Parathyroid adenoma (tissue), 2 donors: ENCODE measurements around the gene FAM83G.
"Not testable (repeated sequence)": the region's sequence is repeated elsewhere in the genome, so short reads cannot be mapped to it uniquely, and the experiment has no call there.

ENCODE experiments used
- H2AFZ ChIP-seq: fragments of 300-600 bp; sonication (generic); one replicate; pipeline ENCODE4 v1.7.0; 2017; ENCODE audit warnings: antibody characterized with exemption, mild to moderate bottlenecking
- H3K27ac ChIP-seq: fragments of 300-600 bp; sonication (generic); one replicate; pipeline ENCODE4 v1.7.0; 2017
- H3K27me3 ChIP-seq: fragments of 300-600 bp; sonication (generic); one replicate; pipeline ENCODE4 v1.7.0; 2017; ENCODE audit warnings: low read length; ENCODE audit not compliant: control insufficient read depth, insufficient read depth
- H3K36me3 ChIP-seq: fragments of 300-600 bp; sonication (generic); one replicate; pipeline ENCODE4 v1.7.0; 2017; ENCODE audit warnings: low read length; ENCODE audit not compliant: control insufficient read depth, insufficient read depth
- H3K4me1 ChIP-seq: fragments of 300-600 bp; sonication (generic); one replicate; pipeline ENCODE4 v1.7.0; 2017; ENCODE audit warnings: control low read depth
- H3K4me2 ChIP-seq: fragments of 300-600 bp; sonication (generic); one replicate; pipeline ENCODE4 v1.7.0; 2017; ENCODE audit warnings: low read length
- H3K4me3 ChIP-seq: fragments of 300-600 bp; sonication (generic); one replicate; pipeline ENCODE4 v1.7.0; 2017; ENCODE audit warnings: low read depth, low read length
- H3K79me2 ChIP-seq: fragments of 300-600 bp; sonication (generic); one replicate; pipeline ENCODE4 v1.7.0; 2017; ENCODE audit warnings: control low read depth
- H3K9ac ChIP-seq: fragments of 300-600 bp; sonication (generic); one replicate; pipeline ENCODE4 v1.7.0; 2017; ENCODE audit warnings: mild to moderate bottlenecking
- H3K9me3 ChIP-seq: fragments of 300-600 bp; sonication (generic); one replicate; pipeline ENCODE4 v1.7.0; 2017; ENCODE audit warnings: low read length; ENCODE audit not compliant: control insufficient read depth
- CTCF ChIP-seq: fragments of 300-600 bp; sonication (generic); IDR thresholded peaks from one replicate; pipeline ENCODE4 v1.7.0; 2017; ENCODE audit warnings: antibody characterized with exemption, mild to moderate bottlenecking
- donor health status: primary hyperparathyroidism.

The FAM83G gene

GRCh38 chr17:18959845-18960240 lies 44.7 kb downstream of the FAM83G start:
- Histone ChIP-seq H3K79me2 (no peaks in the 10 kb centered on the region), H3K9me3 (no peaks in the 10 kb centered on the region), H3K4me2 (no peak overlapping the region), H3K36me3 (no peaks in the 10 kb centered on the region), H3K27me3 (no peaks in the 10 kb centered on the region), H3K4me1 (no peaks in the 10 kb centered on the region), H3K4me3 (no peak overlapping the region), H3K27ac (no peak overlapping the region), H2AFZ (no peak overlapping the region), H3K9ac (no peak overlapping the region)
- no peak for TF ChIP-seq CTCF

- no peaks in the 10 kb centered on the region for H3K4me1 ChIP-seq
These were observed 45.3 kb downstream of the FAM83G start for GRCh38 chr17:18959071-18959844.

GRCh38 chr17:18958611-18959010 lies 46.0 kb downstream of the FAM83G start:
- Histone ChIP-seq H3K27ac (no peak overlapping the region), H2AFZ (no peak overlapping the region), H3K4me3 (no peak overlapping the region), H3K4me1 (no peaks in the 10 kb centered on the region), H3K79me2 (no peaks in the 10 kb centered on the region), H3K36me3 (no peaks in the 10 kb centered on the region), H3K9me3 (no peaks in the 10 kb centered on the region), H3K9ac (no peak overlapping the region), H3K27me3 (no peaks in the 10 kb centered on the region), H3K4me2 (no peak overlapping the region)
- TF ChIP-seq CTCF: no peak

More at GRCh38 chr17:18959071-18959844, 45.3 kb downstream of the FAM83G start:
- H3K9me3 ChIP-seq: no peaks in the 10 kb centered on the region
- H3K36me3 ChIP-seq: no peaks in the 10 kb centered on the region
- H3K9ac ChIP-seq: no peak overlapping the region
- H3K27me3 ChIP-seq: no peaks in the 10 kb centered on the region
- H3K27ac ChIP-seq: no peak overlapping the region
- H3K4me2 ChIP-seq: no peak overlapping the region
- H3K79me2 ChIP-seq: no peaks in the 10 kb centered on the region
- TF ChIP-seq CTCF: no peak
- no peak overlapping the region for H3K4me3 ChIP-seq
- H2AFZ ChIP-seq: no peak overlapping the region

GRCh38 chr17:18957831-18958230 lies 46.7 kb downstream of the FAM83G start:
- Histone ChIP-seq H3K9ac (no peak overlapping the region), H3K4me2 (no peak overlapping the region), H3K27ac (no peak overlapping the region), H3K9me3 (no peaks in the 10 kb centered on the region), H3K36me3 (no peaks in the 10 kb centered on the region), H3K4me1 (no peaks in the 10 kb centered on the region), H3K79me2 (no peaks in the 10 kb centered on the region), H2AFZ (no peak overlapping the region), H3K4me3 (no peak overlapping the region), H3K27me3 (no peaks in the 10 kb centered on the region)
- TF ChIP-seq CTCF: no peak

- Histone ChIP-seq H3K4me2 (no peak overlapping the region), H3K27ac (no peak overlapping the region), H2AFZ (no peak overlapping the region), H3K79me2 (no peaks in the 10 kb centered on the region), H3K4me3 (no peak overlapping the region), H3K4me1 (no peaks in the 10 kb centered on the region), H3K36me3 (no peaks in the 10 kb centered on the region), H3K27me3 (no peaks in the 10 kb centered on the region), H3K9ac (no peak overlapping the region), H3K9me3 (no peaks in the 10 kb centered on the region)
- no peak for TF ChIP-seq CTCF
These were observed 48.0 kb downstream of the FAM83G start for GRCh38 chr17:18956581-18956980.

GRCh38 chr17:18956021-18956420 lies 48.5 kb downstream of the FAM83G start:
- H3K9me3 ChIP-seq, H3K36me3 ChIP-seq, H3K4me2 ChIP-seq, H2AFZ ChIP-seq, H3K79me2 ChIP-seq, H3K4me1 ChIP-seq, H3K4me3 ChIP-seq, H3K27me3 ChIP-seq, H3K9ac ChIP-seq, H3K27ac ChIP-seq: not testable (repeated sequence)
